Measurements from ENCODE around the gene SLC19A1.
A peak's percentile ranks its signal among the peaks of the same experiment; 100 is the strongest.
"Not testable (repeated sequence)": the region's sequence is repeated elsewhere in the genome, so short reads cannot be mapped to it uniquely, and the experiment has no call there.

SLC19A1 gene

DNA sequence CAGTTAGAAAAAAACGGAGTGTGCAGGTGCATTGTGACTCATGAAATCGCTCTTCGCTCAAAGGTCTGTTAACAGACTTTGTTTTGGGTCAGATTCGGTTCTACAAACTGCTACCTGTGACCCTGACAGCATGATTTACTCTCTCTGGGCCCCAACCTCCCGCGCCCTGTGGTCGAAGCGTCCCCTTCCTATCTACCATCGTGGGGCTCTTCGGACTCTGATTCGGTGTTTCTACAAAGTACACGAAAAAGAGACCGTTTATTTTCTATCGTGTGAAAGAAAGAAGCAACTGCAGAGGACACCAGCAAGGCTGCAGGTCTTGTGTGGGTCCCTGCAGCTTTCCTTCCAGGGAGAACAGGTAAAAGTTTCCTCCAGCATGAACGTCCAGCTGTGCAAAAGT lies 29.4 kb upstream of the SLC19A1 start:
- Mint-ChIP-seq H3K4me1 (no peaks in the 10 kb centered on the region), H3K4me3 (no peak overlapping the region), H3K36me3 (no peaks in the 10 kb centered on the region), H3K9me3 (no peaks in the 10 kb centered on the region), H3K27ac (no peak overlapping the region)
- DNase-seq (ENCODE audit: low spot score in 2 of 2) (no peak), ATAC-seq (no peak)

DNA sequence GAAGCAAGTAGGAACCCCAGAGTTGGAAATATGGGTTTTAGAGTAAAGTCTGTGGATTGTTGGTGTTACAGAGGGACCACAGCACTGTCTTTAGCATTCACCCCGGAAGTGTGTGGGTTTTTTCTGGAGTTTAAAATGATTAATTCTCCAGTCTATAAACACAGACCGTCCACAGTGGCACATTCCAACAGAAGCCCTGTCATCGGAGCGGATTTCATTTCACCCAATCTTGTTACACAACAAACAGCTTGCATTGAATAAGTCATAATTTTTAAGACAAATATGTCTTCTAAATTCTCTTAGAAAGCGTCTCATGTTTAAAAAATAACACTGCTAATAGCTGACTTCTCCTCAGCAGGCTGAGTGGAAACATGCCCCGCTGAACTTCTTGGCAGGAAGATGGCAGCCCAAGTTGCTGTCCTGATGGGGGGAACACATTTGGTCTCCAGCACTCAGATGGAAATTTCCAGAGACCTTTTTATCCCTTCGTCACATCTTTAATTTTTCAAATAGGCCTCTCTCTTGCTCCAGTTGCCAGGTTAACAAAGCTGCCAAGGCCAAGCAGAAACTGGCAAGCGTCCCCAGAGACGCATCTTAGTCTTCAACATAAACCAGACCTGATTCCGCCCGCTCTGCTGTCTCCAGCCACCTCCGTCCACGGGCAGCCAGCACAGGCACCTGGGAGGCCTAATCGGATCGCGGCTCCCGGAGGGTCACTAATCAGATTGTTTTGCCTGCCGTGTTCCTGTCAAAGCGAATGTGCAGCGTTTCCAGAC lies 28.8 kb upstream of the SLC19A1 start:
- no peaks in the 10 kb centered on the region for H3K4me1 Mint-ChIP-seq
- no peaks in the 10 kb centered on the region for H3K36me3 Mint-ChIP-seq
- no peak overlapping the region for H3K4me3 Mint-ChIP-seq
- DNase-seq (ENCODE audit: low spot score in 2 of 2) (no peak), ATAC-seq (no peak)
- no peaks in the 10 kb centered on the region for H3K9me3 Mint-ChIP-seq
- H3K27ac Mint-ChIP-seq = no peak overlapping the region

DNA sequence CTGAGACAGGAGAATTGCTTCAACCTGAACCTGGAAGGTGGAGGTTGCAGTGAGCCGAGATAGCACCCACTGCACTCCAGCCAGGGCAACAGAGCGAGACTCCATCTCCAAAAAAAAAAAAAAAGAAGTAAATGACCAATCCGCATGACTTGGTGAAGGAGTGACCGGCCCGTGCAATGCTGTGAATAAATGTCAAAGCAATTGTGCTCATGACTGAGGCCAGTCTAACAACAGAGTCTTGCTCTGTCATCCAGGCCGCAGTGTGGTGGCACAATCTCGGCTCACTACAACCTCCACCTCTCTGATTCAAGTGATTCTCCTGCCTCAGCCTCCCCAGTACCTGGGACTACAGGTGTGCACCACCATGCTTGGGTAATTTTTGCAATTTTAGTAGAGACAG lies 27.8 kb upstream of the SLC19A1 start:
- H3K9me3 Mint-ChIP-seq = no peaks in the 10 kb centered on the region
- H3K4me3 Mint-ChIP-seq = no peak overlapping the region
- H3K27ac Mint-ChIP-seq = no peak overlapping the region
- no peak for ATAC-seq
- DNase-seq (ENCODE audit: low spot score in 2 of 2) = no peak
- H3K4me1 Mint-ChIP-seq = no peaks in the 10 kb centered on the region
- no peaks in the 10 kb centered on the region for H3K36me3 Mint-ChIP-seq

DNA sequence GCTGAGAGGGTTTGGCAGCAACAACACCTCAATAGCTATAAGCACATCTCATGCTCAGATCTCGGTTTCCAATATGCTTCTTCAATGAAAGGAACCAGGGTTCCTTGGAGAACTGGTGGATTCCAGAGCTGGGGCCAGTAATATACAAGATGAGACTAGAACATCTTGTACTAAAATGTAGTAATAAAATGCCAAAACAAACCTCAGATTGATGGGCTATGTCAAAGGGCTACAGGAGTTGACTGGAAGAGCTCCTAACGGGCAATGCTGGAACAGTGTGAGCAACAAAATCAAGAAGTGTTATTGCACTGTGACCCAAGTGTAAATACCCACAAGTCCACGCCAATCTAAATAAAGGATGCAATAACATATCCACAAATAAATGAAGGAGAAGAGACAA lies 26.1 kb upstream of the SLC19A1 start:
- ATAC-seq (no peak), DNase-seq (ENCODE audit: low spot score in 2 of 2) (no peak)
- Mint-ChIP-seq H3K27ac (no peak overlapping the region), H3K4me1 (no peaks in the 10 kb centered on the region), H3K4me3 (no peak overlapping the region), H3K36me3 (no peaks in the 10 kb centered on the region), H3K9me3 (no peaks in the 10 kb centered on the region)

DNA sequence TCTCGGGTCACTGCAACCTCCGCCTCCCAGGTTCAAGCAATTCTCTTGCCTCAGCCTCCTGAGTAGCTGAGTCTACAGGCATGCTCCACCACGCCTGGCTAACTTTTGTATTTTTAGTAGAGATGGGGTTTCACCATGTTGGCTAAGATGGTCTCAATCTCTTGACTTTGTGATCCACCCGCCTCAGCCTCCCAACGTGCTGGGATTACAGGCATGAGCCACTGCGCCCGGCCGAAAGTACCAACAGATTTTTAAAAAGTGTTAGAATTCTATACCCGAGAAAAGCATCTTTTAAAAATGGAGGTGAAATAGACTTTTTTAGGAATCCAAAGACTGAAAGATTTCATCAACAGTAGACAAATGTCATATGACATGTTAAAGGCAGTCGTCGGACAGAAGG lies 21.9 kb upstream of the SLC19A1 start:
- not testable (repeated sequence) for H3K9me3 Mint-ChIP-seq; H3K36me3 Mint-ChIP-seq; H3K27ac Mint-ChIP-seq; DNase-seq (ENCODE audit: low spot score in 2 of 2); ATAC-seq; H3K4me3 Mint-ChIP-seq; H3K4me1 Mint-ChIP-seq

DNA sequence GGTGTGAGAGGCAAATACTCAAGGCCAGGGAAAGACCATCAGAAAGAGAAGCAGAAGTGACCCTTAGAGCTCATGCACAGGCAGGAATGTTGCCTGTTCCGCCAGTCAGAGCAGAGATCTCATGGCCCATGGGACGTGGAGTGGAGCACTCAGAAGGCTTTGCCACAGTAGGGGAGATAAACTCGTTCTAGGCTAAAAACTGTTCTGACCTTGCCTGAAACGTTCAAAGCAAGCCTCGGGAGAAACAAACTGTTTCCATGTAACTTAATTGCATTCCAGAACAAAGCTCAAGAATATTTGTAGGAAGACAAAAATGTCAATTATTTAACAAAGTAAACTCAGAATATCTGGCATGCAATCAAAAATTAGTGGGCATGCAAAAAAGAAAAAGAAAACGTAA lies 20.7 kb upstream of the SLC19A1 start:
- Mint-ChIP-seq H3K9me3 (no peaks in the 10 kb centered on the region), H3K4me3 (no peak overlapping the region), H3K36me3 (no peaks in the 10 kb centered on the region), H3K27ac (no peak overlapping the region), H3K4me1 (no peaks in the 10 kb centered on the region)
- DNase-seq (ENCODE audit: low spot score in 2 of 2) = no peak
- no peak for ATAC-seq

DNA sequence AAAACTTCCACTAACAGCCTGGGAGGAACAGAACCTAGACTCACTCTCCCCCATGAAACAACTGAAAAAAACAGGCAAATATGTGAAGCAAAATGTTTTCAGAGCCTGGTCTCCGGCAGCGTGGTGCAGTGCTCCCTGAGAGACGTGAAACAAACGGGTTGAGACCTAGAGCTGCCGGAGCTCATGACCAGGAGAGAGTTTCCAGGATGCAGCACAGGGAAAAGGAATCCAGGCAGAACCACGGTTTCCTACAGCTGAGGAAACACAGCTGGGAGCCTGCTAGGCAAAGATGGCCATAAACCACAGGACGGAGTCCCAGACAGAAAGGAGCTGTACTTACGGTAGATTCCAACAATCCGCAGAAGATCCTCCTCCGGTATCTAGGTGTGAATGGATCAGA lies 20.2 kb upstream of the SLC19A1 start:
- H3K4me1 Mint-ChIP-seq = no peaks in the 10 kb centered on the region
- DNase-seq (ENCODE audit: low spot score in 2 of 2) (no peak), ATAC-seq (no peak)
- no peaks in the 10 kb centered on the region for H3K36me3 Mint-ChIP-seq
- H3K9me3 Mint-ChIP-seq = no peaks in the 10 kb centered on the region
- no peak overlapping the region for H3K4me3 Mint-ChIP-seq
- H3K27ac Mint-ChIP-seq = no peak overlapping the region

DNA sequence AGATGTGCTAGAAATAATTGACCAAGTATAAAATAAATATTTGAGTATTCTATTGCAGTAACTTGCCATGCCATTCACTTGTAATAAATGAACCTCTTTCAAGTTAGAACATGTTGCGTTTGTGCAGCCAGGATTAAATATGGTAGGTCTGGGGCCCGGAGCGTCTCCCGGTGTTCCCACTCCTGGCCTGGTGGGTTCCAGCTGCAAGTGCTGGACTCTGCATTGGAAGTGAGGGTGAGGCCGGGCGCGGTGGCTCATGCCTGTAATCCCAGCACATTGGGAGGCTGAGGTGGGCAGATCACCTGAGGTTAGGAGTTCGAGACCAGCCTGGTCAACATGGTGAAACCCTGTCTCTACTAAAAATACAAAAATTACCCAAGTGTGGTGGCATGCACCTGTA lies 19.0 kb upstream of the SLC19A1 start:
- DNase-seq (ENCODE audit: low spot score in 2 of 2) = not testable (repeated sequence)

DNA sequence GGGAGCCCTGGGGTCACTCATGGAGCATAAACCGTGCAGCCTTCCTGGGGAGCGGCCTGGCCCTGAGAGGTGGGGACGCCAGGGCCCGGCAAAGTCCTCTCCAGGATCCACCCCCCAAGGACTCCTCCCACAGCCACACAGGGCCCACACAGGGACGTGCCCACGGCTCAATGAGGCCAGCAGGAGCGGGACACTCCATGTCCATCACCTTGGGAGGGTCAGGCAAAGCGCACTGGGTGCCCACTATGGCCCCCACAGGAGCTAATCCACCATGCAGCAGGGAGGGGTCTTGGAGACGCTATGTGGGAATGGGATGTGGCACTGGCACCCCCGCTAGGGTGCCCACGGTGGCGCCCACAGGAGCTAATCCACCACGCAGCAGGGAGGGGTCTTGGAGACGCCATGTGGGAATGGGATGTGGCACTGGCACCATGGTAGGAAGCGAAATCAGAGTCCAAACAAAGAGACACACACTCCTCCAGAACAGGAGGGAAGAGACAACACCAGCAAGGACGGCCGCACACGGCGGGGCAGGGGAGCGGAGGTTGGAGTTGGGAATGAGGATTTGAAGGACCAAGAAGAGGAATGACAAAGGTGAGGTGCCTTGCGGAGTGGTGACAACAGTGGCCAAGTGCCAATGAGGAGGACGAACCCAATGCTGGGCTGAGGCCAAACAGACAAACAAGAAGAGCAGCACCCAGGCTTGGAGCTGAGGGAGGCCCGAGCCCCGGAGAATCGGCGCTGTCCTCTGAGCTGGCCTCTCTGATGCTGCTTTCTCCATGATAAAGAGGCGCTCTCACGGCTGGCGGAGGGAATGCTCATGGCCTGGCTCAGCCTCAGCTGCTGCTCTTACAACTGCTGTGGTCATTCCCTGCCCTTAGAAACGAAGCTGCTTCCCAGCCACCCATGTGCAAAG lies 18.1 kb upstream of the SLC19A1 start:
- DNase-seq (ENCODE audit: low spot score in 2 of 2) = no peak
- Mint-ChIP-seq H3K27ac (no peak overlapping the region), H3K4me1 (no peaks in the 10 kb centered on the region), H3K36me3 (no peaks in the 10 kb centered on the region), H3K4me3 (no peak overlapping the region), H3K9me3 (no peaks in the 10 kb centered on the region)
- no peak for ATAC-seq

More for the DNA sequence above, 19.0 kb upstream of the SLC19A1 start:
- H3K9me3 Mint-ChIP-seq, H3K36me3 Mint-ChIP-seq, H3K4me3 Mint-ChIP-seq, ATAC-seq, H3K27ac Mint-ChIP-seq, H3K4me1 Mint-ChIP-seq: not testable (repeated sequence)

DNA sequence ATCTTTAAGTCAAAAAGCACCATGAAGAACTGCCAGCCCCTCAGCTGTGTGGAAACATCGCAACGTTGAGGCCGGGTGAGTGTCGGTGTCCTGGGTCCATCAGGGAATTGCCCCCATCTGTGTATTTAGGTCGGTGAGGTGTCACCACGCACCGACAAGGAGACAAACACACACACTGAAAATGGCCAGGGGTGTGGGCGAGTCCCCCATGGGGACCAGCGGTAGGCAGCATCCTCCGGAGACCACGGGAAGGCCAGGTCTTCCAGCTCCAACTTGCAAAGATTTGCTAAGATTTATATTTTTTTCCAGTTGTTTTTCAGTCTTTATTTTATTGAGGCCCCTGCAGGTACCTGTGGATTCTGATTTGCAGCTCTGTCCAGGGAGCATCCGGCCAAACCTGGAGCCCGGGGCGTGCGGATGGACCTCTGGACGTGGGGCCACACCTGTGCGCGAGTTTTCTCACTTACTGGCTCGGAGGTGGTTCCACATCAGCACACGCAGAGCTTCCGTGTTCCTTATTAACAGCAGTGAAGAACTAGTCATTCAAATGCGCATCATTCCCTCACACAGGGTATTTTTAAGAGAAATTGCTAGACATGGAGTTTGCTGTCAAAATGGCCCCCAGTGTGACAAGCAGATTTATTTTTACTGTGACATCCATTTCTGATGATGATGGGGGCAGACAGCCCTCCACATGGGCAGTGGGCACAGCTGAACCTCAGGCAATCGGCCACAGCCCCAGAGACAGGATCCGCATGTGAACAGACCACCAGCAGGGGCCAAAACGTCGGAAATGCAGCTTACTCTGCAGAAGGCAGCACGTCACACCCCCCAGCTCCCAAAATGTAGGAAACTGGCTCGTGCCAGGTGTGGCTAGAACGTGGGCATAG lies 17.2 kb upstream of the SLC19A1 start:
- no peak for ATAC-seq
- no peak overlapping the region for H3K4me3 Mint-ChIP-seq

DNA sequence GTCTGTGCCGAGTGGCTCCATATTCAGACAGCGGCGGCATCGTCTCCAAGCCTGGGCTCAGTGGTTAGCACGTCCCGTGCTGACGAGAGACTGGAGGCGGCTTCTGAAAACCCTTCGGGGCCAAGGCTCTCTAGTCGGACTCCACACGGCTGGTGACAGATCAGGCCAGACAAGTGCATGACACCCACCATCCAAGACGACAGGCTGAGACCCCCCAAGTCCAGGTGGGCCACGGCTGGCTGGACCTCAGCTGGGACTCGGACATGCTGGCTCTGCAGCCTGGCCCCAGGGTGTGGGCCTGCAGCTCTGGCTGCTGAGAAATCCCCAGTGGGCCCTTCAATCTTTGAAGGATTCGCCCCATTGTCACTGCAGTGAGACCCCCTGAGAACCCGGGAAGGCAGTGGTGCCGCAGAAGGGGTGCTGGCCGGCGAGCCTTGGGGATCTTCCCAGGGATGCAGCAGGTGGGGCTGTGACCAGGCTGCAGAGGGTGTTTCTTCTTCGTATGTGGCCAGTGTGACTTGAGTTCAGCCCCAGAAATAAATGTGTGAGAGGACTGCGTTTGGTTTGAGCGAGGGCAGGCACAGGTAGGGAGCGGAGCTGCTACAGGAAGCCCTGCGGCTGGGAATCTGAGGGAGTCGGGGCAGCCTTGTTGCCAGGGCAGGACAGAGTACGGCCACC lies 15.9 kb upstream of the SLC19A1 start:
- peaks cover 6% of the 10 kb centered on the region for H3K4me1 Mint-ChIP-seq
- no peak overlapping the region for H3K27ac Mint-ChIP-seq
- no peak overlapping the region for H3K4me3 Mint-ChIP-seq
- no peaks in the 10 kb centered on the region for H3K9me3 Mint-ChIP-seq
- H3K36me3 Mint-ChIP-seq = peaks cover 8% of the 10 kb centered on the region
- DNase-seq (ENCODE audit: low spot score in 2 of 2) (no peak), ATAC-seq (no peak)

More for the DNA sequence above, 17.2 kb upstream of the SLC19A1 start:
- H3K27ac Mint-ChIP-seq = no peak overlapping the region
- H3K4me1 Mint-ChIP-seq = peaks cover 4% of the 10 kb centered on the region
- H3K36me3 Mint-ChIP-seq = peaks cover 5% of the 10 kb centered on the region
- no peak for DNase-seq (ENCODE audit: low spot score in 2 of 2)
- no peaks in the 10 kb centered on the region for H3K9me3 Mint-ChIP-seq

DNA sequence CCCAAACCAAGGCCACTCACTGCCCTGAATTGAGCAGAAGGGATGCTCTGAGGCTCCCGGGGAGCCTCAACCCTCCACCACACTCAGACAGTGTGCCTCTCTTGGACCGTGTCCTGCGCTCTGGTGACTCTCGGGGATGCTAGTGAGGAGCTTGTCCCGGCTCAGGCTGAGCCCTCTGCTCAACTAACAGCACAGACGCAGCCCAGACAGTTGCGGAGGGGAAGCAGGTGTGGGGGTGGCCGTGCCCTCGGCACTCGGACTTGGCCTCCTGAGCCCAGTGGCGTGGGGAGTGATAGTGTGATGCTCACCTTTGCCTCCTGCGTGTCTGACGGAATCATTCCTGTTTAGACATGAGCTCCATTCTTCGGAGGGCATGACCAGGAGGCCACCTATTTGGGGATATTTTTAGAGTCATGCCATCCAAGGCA lies 15.4 kb upstream of the SLC19A1 start:
- H3K36me3 Mint-ChIP-seq = peaks cover 8% of the 10 kb centered on the region
- H3K4me3 Mint-ChIP-seq = no peak overlapping the region
- no peak overlapping the region for H3K27ac Mint-ChIP-seq
- DNase-seq (ENCODE audit: low spot score in 2 of 2) (no peak), ATAC-seq (no peak)
- peaks cover 6% of the 10 kb centered on the region for H3K4me1 Mint-ChIP-seq
- no peaks in the 10 kb centered on the region for H3K9me3 Mint-ChIP-seq

DNA sequence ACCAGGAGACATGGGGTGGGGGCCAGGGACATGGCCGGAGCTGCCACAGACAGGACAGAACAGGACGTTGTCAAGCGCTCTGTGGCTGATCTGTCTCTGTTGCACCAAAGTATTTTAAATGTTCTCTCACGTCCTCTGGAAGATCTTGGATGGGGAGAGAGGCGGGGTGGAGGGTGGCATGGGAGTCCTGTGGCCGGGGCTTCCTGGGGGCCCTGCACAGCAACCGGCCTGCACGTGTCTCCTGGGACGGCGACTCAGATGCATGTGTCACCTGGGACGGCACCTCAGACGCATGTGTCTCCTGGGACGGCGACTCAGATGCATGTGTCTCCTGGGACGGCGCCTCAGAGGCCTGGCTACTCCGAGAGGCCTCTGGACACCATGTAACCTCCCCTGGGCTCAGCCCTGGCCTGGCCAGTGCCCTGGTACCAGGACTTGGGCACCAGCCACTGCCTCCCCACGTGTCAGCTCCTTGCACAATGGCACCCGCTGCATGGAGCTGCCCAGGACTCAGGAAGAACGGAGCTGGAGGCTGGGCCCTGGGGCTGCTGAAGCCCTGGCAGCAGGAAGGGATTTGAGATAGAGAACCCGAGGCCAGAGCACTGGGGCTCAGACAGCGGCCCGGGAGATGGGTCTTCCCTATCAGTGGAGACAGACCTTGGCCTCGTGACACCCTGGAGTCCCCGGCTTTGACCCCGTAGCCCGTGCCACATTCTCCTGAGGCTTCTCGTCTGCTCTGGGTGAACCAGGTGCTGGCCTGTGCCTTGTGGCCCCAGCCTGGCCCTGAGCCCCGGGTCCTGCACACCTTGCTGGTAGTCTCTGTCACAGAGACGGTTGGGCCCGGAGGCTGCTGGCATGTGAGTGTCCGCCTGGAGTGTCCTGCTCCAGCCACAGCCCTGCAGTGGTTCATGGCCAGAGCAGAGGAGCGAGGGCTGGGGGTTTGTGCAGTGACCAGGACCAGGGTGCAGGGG lies 14.7 kb upstream of the SLC19A1 start:
- H3K4me1 Mint-ChIP-seq = peaks cover 9% of the 10 kb centered on the region
- H3K9me3 Mint-ChIP-seq = no peaks in the 10 kb centered on the region
- ATAC-seq (no peak), DNase-seq (ENCODE audit: low spot score in 2 of 2) (no peak)
- peaks cover 8% of the 10 kb centered on the region for H3K36me3 Mint-ChIP-seq
- H3K4me3 Mint-ChIP-seq = no peak overlapping the region
- no peak overlapping the region for H3K27ac Mint-ChIP-seq

DNA sequence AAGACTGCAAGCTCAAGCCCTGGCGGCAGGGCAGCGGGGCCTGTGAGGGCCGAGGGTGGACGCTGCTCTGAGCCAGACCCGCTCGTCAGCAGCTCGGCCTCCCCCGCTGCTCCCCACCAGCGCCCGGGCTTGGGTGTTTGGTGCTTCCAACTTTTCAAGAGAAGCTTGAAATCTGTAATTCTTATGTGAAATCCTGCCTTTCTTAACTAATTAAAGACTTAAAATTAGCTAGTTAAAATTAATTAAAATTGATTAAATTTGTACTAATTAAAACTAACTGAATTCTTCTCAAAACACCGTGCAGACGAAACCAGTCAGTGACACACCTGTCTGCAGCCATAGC lies 14.0 kb upstream of the SLC19A1 start:
- ATAC-seq = no peak
- DNase-seq (ENCODE audit: low spot score in 2 of 2) = no peak
- peaks cover 8% of the 10 kb centered on the region for H3K36me3 Mint-ChIP-seq
- peaks cover 16% of the 10 kb centered on the region for H3K4me1 Mint-ChIP-seq
- peak overlapping the region; percentile 81 for H3K4me3 Mint-ChIP-seq
- no peaks in the 10 kb centered on the region for H3K9me3 Mint-ChIP-seq
- H3K27ac Mint-ChIP-seq = no peak overlapping the region
